ENCODE measurements around the gene FNDC5.

FNDC5 gene

DNA sequence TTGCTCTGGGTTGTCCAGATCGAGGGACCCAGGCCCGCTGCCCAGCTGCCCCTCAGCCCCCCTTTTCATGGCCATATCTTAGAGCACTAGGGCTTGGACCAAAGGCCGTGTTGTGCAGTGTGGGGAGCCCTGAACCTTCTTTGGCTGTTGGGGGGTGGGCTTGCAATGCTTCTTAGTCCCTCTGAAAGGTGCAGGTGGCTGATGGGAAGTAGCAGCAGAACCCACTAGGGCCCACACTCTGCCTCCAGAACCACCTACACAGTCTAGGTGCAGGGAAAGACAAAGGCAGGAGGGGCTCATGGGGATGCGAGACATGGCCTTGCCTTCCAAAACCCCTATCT, 13.3 kb upstream of the FNDC5 start:
- 40% methylated on average over 2 of the region's 4 CpGs for WGBS (ENCODE audit: insufficient coverage)

DNA sequence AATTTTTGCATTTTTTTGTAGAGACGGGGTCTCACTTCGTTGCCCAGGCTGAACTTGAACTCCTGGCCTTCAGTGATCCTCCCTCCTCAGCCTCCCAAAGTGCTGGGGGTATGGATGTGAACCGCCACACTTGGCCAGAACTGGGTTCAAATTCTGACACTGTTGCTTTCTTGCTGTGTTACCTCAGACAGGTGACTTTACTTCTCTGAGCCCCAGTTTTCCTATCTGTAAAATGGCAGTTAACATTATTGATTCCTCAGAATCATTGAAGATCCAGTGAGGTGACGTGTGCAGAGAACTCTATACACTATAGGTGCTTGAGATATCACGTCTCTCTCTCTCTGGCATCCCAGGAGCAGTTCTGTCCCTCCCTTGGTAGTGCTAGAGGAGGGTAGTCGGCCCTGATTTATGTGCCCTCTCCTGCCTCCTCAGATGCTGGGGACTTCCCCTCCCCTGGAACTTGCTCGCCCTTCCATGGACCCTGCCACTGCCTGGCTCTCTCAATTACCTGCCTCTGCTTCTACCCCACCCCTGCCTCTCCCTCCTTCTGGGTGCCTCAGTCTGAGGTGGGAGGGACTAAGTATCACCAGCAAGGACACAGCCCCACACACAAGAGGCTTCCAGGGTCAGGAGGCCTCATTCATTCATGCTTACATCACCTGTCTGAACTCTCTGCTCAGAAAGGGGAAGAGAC, 12.8 kb upstream of the FNDC5 start:
- H3K36me3 ChIP-seq (ENCODE audit: control insufficient read depth in 4 of 4, insufficient read depth in 4 of 4, low read length in 3 of 4): no peaks in the 10 kb centered on the region
- peaks cover 0 to 65% (median 21%) of the 10 kb centered on the region in 5 experiments for H3K27me3 ChIP-seq (replicated peaks in 2 of 5; ENCODE audit: control insufficient read depth in 4 of 5, insufficient read depth in 5 of 5, low read length in 4 of 5)
- H3K27ac ChIP-seq (ENCODE audit: insufficient read depth in 1 of 2, low read depth in 1 of 2, low read length in 2 of 2, poor library complexity in 1 of 2, severe bottlenecking in 2 of 2): no peak overlapping the region
- no peaks in the 10 kb centered on the region for H3K9me3 ChIP-seq (ENCODE audit: control extremely low read depth in 1 of 5, control insufficient read depth in 4 of 5, insufficient read depth in 2 of 5, low read depth in 1 of 5, low read length in 4 of 5)
- 86% methylated on average over 6 of the region's 7 CpGs for WGBS (ENCODE audit: insufficient coverage)
- DNase-seq: no peak
- peaks cover 0 to 11% (median 6%) of the 10 kb centered on the region in 4 experiments for H3K4me1 ChIP-seq (ENCODE audit: control extremely low read depth in 1 of 4, control insufficient read depth in 4 of 4, insufficient read depth in 4 of 4, low read length in 3 of 4)
- no peak overlapping the region for H3K4me3 ChIP-seq (ENCODE audit: control insufficient read depth in 1 of 7, extremely low read depth in 1 of 7, insufficient read depth in 4 of 7, low read depth in 2 of 7, low read length in 6 of 7)
- ChIA-PET POLR2A (no interaction called here), CTCF (interaction anchor here (1.0 kb wide), 1 partner anchor 9 kb away, joined by 3 read pairs; no protein-coding TSS in a partner anchor)

More for the DNA sequence above, 13.3 kb upstream of the FNDC5 start:
- ChIA-PET POLR2A (no interaction called here), CTCF (interaction anchor here (1.0 kb wide), 1 partner anchor 8 kb away, joined by 3 read pairs; no protein-coding TSS in a partner anchor)
- no peak for DNase-seq
- H3K27me3 ChIP-seq (replicated peaks in 2 of 5; ENCODE audit: control insufficient read depth in 4 of 5, insufficient read depth in 5 of 5, low read length in 4 of 5): peaks cover 0 to 69% (median 24%) of the 10 kb centered on the region in 5 experiments
- no peaks in the 10 kb centered on the region for H3K36me3 ChIP-seq (ENCODE audit: control insufficient read depth in 4 of 4, insufficient read depth in 4 of 4, low read length in 3 of 4)
- H3K27ac ChIP-seq (ENCODE audit: insufficient read depth in 1 of 2, low read depth in 1 of 2, low read length in 2 of 2, poor library complexity in 1 of 2, severe bottlenecking in 2 of 2): no peak overlapping the region
- H3K4me1 ChIP-seq (ENCODE audit: control extremely low read depth in 1 of 4, control insufficient read depth in 4 of 4, insufficient read depth in 4 of 4, low read length in 3 of 4): peaks cover 0 to 11% (median 6%) of the 10 kb centered on the region in 4 experiments
- H3K4me3 ChIP-seq (ENCODE audit: control insufficient read depth in 1 of 7, extremely low read depth in 1 of 7, insufficient read depth in 4 of 7, low read depth in 2 of 7, low read length in 6 of 7): no peak overlapping the region
- no peaks in the 10 kb centered on the region for H3K9me3 ChIP-seq (ENCODE audit: control extremely low read depth in 1 of 5, control insufficient read depth in 4 of 5, insufficient read depth in 2 of 5, low read depth in 1 of 5, low read length in 4 of 5)

DNA sequence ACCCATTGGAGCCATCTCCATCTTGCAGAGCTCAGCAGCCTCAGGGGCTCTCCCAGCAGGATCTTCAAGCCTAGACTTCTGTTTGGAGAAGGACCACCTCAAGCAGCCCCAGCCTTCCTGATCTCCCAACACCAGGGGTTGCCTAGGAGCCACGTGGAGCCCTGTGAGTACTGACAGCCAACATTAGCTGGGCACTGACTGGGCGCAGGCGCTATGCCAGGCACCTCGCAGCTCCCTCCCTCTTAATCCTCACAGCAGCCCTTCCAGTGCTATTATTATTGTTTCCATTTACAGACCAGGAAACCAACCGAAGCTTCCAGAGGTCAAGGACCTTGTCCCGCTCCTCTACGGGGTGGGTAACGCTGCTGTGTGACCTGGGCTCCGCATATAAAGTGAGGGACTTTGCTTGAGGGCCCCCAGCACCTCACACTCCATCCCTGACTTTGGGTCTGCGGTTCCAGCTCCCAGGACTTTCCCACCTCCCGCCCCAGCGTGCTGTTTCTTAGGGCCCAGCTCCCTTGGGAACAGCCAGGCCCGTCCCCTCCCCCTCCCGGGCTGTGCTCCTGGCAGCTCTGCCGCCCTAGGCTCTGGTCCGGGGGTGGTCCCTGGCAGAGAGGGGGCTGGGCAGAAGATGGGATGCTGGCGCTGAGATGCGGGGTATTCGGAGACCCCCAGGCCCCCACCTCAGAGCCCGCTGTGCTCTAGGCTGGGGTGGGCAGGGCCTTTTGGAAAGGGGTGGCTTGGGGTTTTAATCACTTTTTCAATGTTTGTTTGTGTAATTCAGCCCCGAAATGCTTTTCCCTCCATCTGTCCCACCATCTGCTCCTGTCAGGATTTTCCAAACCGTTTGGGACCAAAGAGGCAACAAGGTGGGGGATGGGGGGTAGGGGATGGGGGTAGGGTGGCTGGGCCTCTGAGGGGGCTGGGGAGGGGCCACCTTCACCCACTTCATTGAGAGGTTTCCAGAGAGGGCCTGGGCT, 11.4 kb upstream of the FNDC5 start:
- no peak for DNase-seq
- ChIA-PET CTCF (interaction anchor here (0.7 to 4.5 kb wide), 4 partner anchors 9 to 213 kb away, joined by 3 to 18 read pairs (median 6); no protein-coding TSS in a partner anchor), POLR2A (no interaction called here)
- Histone ChIP-seq H3K27ac (ENCODE audit: insufficient read depth in 1 of 2, low read depth in 1 of 2, low read length in 2 of 2, poor library complexity in 1 of 2, severe bottlenecking in 2 of 2) (no peak overlapping the region), H3K4me3 (ENCODE audit: control insufficient read depth in 1 of 7, extremely low read depth in 1 of 7, insufficient read depth in 4 of 7, low read depth in 2 of 7, low read length in 6 of 7) (no peak overlapping the region), H3K9me3 (ENCODE audit: control extremely low read depth in 1 of 5, control insufficient read depth in 4 of 5, insufficient read depth in 2 of 5, low read depth in 1 of 5, low read length in 4 of 5) (no peaks in the 10 kb centered on the region), H3K4me1 (ENCODE audit: control extremely low read depth in 1 of 4, control insufficient read depth in 4 of 4, insufficient read depth in 4 of 4, low read length in 3 of 4) (peaks cover 0 to 11% (median 6%) of the 10 kb centered on the region in 4 experiments), H3K27me3 (replicated peaks in 2 of 5; ENCODE audit: control insufficient read depth in 4 of 5, insufficient read depth in 5 of 5, low read length in 4 of 5) (peaks cover 0 to 62% (median 17%) of the 10 kb centered on the region in 5 experiments), H3K36me3 (ENCODE audit: control insufficient read depth in 4 of 4, insufficient read depth in 4 of 4, low read length in 3 of 4) (no peaks in the 10 kb centered on the region)
- 38% methylated on average over 14 of the region's 22 CpGs for WGBS (ENCODE audit: insufficient coverage)

DNA sequence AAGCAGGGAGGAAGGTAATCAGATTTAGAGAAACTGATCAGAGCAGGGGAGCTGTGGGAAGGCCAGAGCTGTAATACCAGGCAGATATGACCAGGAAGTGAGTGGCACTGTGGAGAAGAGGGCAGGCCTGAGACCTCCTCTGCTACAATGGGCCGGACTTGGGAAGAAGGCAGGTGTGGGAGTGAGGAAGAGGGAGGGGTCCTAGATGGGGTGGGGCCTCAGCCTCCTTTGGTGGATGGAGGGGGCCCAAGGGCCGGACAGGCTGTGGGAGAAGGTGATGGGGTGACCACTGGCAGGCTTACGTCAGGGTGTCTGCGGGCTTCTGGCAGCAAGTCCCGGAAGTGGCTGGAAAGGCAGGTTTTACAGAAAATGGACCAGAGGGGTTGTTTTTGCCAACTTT, 10.6 kb upstream of the FNDC5 start:
- no peak for DNase-seq
- POLR2A ChIA-PET: no interaction called here
- CTCF ChIA-PET: interaction anchor here (0.7 to 4.5 kb wide), 4 partner anchors 8 to 214 kb away, joined by 3 to 18 read pairs (median 6); no protein-coding TSS in a partner anchor

DNA sequence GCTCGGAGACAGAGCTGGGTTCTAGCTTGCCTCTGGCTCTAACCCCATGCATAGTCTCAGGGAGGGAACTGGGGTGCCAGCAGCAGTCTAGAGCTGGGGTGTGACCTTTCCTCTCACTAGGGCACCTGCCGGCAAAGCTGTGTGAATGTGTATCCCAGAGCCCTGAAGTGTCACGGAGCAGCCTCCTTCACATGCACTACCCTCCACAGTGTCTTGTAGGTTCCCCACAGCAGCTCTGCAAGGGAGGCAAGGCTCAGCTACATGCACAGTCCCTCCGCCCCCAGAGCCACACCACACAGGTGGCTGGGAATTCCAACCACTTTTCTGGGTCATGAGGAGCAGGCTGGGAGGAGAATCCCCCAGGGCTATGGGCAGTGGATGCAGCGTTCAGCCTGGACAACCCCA, 7.9 kb upstream of the FNDC5 start:
- no peak overlapping the region for H3K27ac ChIP-seq (ENCODE audit: insufficient read depth in 1 of 2, low read depth in 1 of 2, low read length in 2 of 2, poor library complexity in 1 of 2, severe bottlenecking in 2 of 2)
- ChIA-PET POLR2A (no interaction called here), CTCF (interaction anchor here (1.3 to 4.5 kb wide), 3 partner anchors 8 to 208 kb away, joined by 3 to 18 read pairs (median 5); partner anchors contain the start of gene HPCA)
- H3K9me3 ChIP-seq (ENCODE audit: control extremely low read depth in 1 of 5, control insufficient read depth in 4 of 5, insufficient read depth in 2 of 5, low read depth in 1 of 5, low read length in 4 of 5): no peaks in the 10 kb centered on the region
- no peak overlapping the region for H3K4me3 ChIP-seq (ENCODE audit: control insufficient read depth in 1 of 7, extremely low read depth in 1 of 7, insufficient read depth in 4 of 7, low read depth in 2 of 7, low read length in 6 of 7)
- peaks cover 0 to 32% (median 11%) of the 10 kb centered on the region in 5 experiments for H3K27me3 ChIP-seq (replicated peaks in 2 of 5; ENCODE audit: control insufficient read depth in 4 of 5, insufficient read depth in 5 of 5, low read length in 4 of 5)
- no peaks in the 10 kb centered on the region for H3K36me3 ChIP-seq (ENCODE audit: control insufficient read depth in 4 of 4, insufficient read depth in 4 of 4, low read length in 3 of 4)
- no peaks in the 10 kb centered on the region for H3K4me1 ChIP-seq (ENCODE audit: control extremely low read depth in 1 of 4, control insufficient read depth in 4 of 4, insufficient read depth in 4 of 4, low read length in 3 of 4)
- no peak for DNase-seq
- WGBS (ENCODE audit: insufficient coverage): 95% methylated on average over 3 of the region's 5 CpGs

More for the DNA sequence above, 10.6 kb upstream of the FNDC5 start:
- Histone ChIP-seq H3K36me3 (ENCODE audit: control insufficient read depth in 4 of 4, insufficient read depth in 4 of 4, low read length in 3 of 4) (no peaks in the 10 kb centered on the region), H3K9me3 (ENCODE audit: control extremely low read depth in 1 of 5, control insufficient read depth in 4 of 5, insufficient read depth in 2 of 5, low read depth in 1 of 5, low read length in 4 of 5) (no peaks in the 10 kb centered on the region), H3K4me3 (ENCODE audit: control insufficient read depth in 1 of 7, extremely low read depth in 1 of 7, insufficient read depth in 4 of 7, low read depth in 2 of 7, low read length in 6 of 7) (no peak overlapping the region), H3K27me3 (replicated peaks in 2 of 5; ENCODE audit: control insufficient read depth in 4 of 5, insufficient read depth in 5 of 5, low read length in 4 of 5) (peaks cover 0 to 59% (median 16%) of the 10 kb centered on the region in 5 experiments), H3K4me1 (ENCODE audit: control extremely low read depth in 1 of 4, control insufficient read depth in 4 of 4, insufficient read depth in 4 of 4, low read length in 3 of 4) (peaks cover 0 to 6% (median 3%) of the 10 kb centered on the region in 4 experiments), H3K27ac (ENCODE audit: insufficient read depth in 1 of 2, low read depth in 1 of 2, low read length in 2 of 2, poor library complexity in 1 of 2, severe bottlenecking in 2 of 2) (no peak overlapping the region)
- WGBS (ENCODE audit: insufficient coverage): 95% methylated on average over 2 of the region's 5 CpGs

DNA sequence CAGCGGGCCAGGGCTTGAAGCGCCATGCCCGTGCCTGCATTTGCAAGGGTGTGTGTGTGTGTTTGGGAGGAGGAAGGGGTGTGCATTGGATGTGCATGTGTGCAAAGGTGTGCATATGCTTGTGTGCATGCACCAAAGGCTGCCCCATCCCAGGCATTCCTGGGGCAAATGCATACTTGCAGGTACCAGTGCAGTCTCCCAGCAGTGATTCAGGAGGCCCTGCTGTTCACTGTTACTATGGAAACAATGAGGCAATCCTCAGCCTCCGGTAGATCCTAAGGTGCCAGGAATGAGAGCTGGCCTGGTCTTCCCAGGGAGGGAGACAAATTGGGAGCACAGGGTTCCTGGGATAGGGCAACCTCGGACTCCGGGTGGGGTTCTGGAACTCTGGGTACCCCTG, 7.5 kb upstream of the FNDC5 start:
- no peak overlapping the region for H3K27ac ChIP-seq (ENCODE audit: insufficient read depth in 1 of 2, low read depth in 1 of 2, low read length in 2 of 2, poor library complexity in 1 of 2, severe bottlenecking in 2 of 2)
- H3K4me3 ChIP-seq (ENCODE audit: control insufficient read depth in 1 of 7, extremely low read depth in 1 of 7, insufficient read depth in 4 of 7, low read depth in 2 of 7, low read length in 6 of 7): no peak overlapping the region
- no peaks in the 10 kb centered on the region for H3K4me1 ChIP-seq (ENCODE audit: control extremely low read depth in 1 of 4, control insufficient read depth in 4 of 4, insufficient read depth in 4 of 4, low read length in 3 of 4)
- peaks cover 0 to 28% (median 11%) of the 10 kb centered on the region in 5 experiments for H3K27me3 ChIP-seq (replicated peaks in 2 of 5; ENCODE audit: control insufficient read depth in 4 of 5, insufficient read depth in 5 of 5, low read length in 4 of 5)
- 93% methylated on average over 4 of the region's 6 CpGs for WGBS (ENCODE audit: insufficient coverage)
- no peaks in the 10 kb centered on the region for H3K36me3 ChIP-seq (ENCODE audit: control insufficient read depth in 4 of 4, insufficient read depth in 4 of 4, low read length in 3 of 4)
- no peaks in the 10 kb centered on the region for H3K9me3 ChIP-seq (ENCODE audit: control extremely low read depth in 1 of 5, control insufficient read depth in 4 of 5, insufficient read depth in 2 of 5, low read depth in 1 of 5, low read length in 4 of 5)
- CTCF ChIA-PET: interaction anchor here (1.3 to 4.5 kb wide), 3 partner anchors 9 to 208 kb away, joined by 3 to 18 read pairs (median 5); partner anchors contain the start of gene HPCA
- DNase-seq: no peak
- POLR2A ChIA-PET: no interaction called here

Measured in common myeloid progenitor, CD34-positive (primary cell).